HCT116 (cell line): Measurements from ENCODE around the gene RBM33.

ENCODE experiments used
- CEBPB ChIP-seq: IDR thresholded peaks from 2 replicates; pipeline ENCODE4 v1.6.1; 2012; ENCODE audit warnings: low read depth
- CTCF ChIP-seq, 3 experiments: fragments of 200-600 bp in 1 of 3; sonication (generic) in 1 of 3; IDR thresholded peaks in 2 of 3; conservative IDR thresholded peaks in 1 of 3; 2 replicates each; pipeline ENCODE4 v1.5.1; 2012 to 2017; ENCODE audit warnings: low read depth in 2 of 3, low read length in 2 of 3, antibody characterized with exemption in 1 of 3, borderline replicate concordance in 1 of 3, control low read depth in 1 of 3, mild to moderate bottlenecking in 1 of 3, mixed read lengths in 1 of 3, mixed run types in 1 of 3, moderate library complexity in 1 of 3; ENCODE audit not compliant: insufficient read depth in 1 of 3
- EZH2phosphoT487 ChIP-seq: fragments of 200-600 bp; IDR thresholded peaks from 2 replicates; pipeline ENCODE4 v1.6.1; 2018; ENCODE audit warnings: antibody characterized with exemption, borderline replicate concordance
- MAX ChIP-seq: IDR thresholded peaks from 2 replicates; pipeline ENCODE4 v1.6.1; 2012
- POLR2A ChIP-seq: IDR thresholded peaks from 2 replicates; pipeline ENCODE4 v1.7.0; 2011; ENCODE audit warnings: borderline replicate concordance; ENCODE audit not compliant: insufficient read depth, insufficient read length; ENCODE audit errors: extremely low read depth
- POLR2AphosphoS5 ChIP-seq: IDR thresholded peaks from 2 replicates; pipeline ENCODE4 v1.6.1; 2011; ENCODE audit warnings: mild to moderate bottlenecking, low read depth, low read length, moderate library complexity
- ZBTB33 ChIP-seq: IDR thresholded peaks from 2 replicates; pipeline ENCODE4 v1.6.1; 2011; ENCODE audit warnings: mild to moderate bottlenecking, low read length, moderate library complexity; ENCODE audit not compliant: insufficient replicate concordance; ENCODE audit errors: extremely low read depth
- ZFX ChIP-seq: fragments of 450-650 bp; IDR thresholded peaks from 2 replicates; pipeline ENCODE4 v1.6.1; 2017
- ZNF274 ChIP-seq: fragments of 200-500 bp; sonication (Bioruptor generic); IDR thresholded peaks from 2 replicates; pipeline ENCODE4 v1.6.1; 2014; ENCODE audit warnings: mild to moderate bottlenecking, low read depth, low read length, inconsistent platforms

- TF ChIP-seq CTCF (IDR thresholded peaks at IDR 0.05 in 2 of 3, conservative IDR thresholded peaks at IDR 0.05 in 1 of 3; ENCODE audit: borderline replicate concordance in 1 of 3, insufficient read depth in 1 of 3, low read depth in 2 of 3, low read length in 2 of 3) (no peak), POLR2AphosphoS5 (no peak), ZBTB33 (no peak), ZNF274 (no peak), EZH2phosphoT487 (no peak), CEBPB (no peak), MAX (no peak), ZFX (no peak), POLR2A (no peak)
Measured at GRCh38 chr7:155722936-155723335, 78.5 kb downstream of the RBM33 start.
